ENCODE measurements around the gene MAP3K20.
A peak's percentile ranks its signal among the peaks of the same experiment; 100 is the strongest.
"Not testable (repeated sequence)": the region's sequence is repeated elsewhere in the genome, so short reads cannot be mapped to it uniquely, and the experiment has no call there.

The MAP3K20 gene

GRCh38 chr2:173207124-173207523 is 131.5 kb downstream of the MAP3K20 start:
- DNase-seq, result not testable (repeated sequence)

- peak; percentile 60 for DNase-seq
Observed at GRCh38 chr2:173210270-173211196, 134.9 kb downstream of the MAP3K20 start.

- no peak for DNase-seq
Observed at GRCh38 chr2:173213181-173213580, 137.5 kb downstream of the MAP3K20 start.

- no peak for DNase-seq
Observed at GRCh38 chr2:173214213-173214612, 138.6 kb downstream of the MAP3K20 start.

GRCh38 chr2:173215316-173215715 is 139.7 kb downstream of the MAP3K20 start:
- no peak for DNase-seq

- DNase-seq, result no peak
Observed at GRCh38 chr2:173216051-173216450, 140.4 kb downstream of the MAP3K20 start.

- no peak for DNase-seq
Observed at GRCh38 chr2:173216668-173217067, 141.0 kb downstream of the MAP3K20 start.

- no peak for DNase-seq
Observed at GRCh38 chr2:173217116-173217840, 141.6 kb downstream of the MAP3K20 start.

- no peak for DNase-seq
Observed at GRCh38 chr2:173218326-173219056, 142.8 kb downstream of the MAP3K20 start.

- no peak for DNase-seq
Observed at GRCh38 chr2:173221132-173221695, 145.6 kb downstream of the MAP3K20 start.

GRCh38 chr2:173221937-173222594 is 146.4 kb downstream of the MAP3K20 start:
- no peak for DNase-seq

- no peak for DNase-seq
Observed at GRCh38 chr2:173223871-173224270, 148.2 kb downstream of the MAP3K20 start.

- no peak for DNase-seq
Observed at GRCh38 chr2:173226899-173227698, 151.5 kb downstream of the MAP3K20 start.

GRCh38 chr2:173229086-173229485 is 153.4 kb downstream of the MAP3K20 start:
- DNase-seq, result no peak

GRCh38 chr2:173230181-173230580 is 154.5 kb downstream of the MAP3K20 start:
- no peak for DNase-seq

GRCh38 chr2:173231042-173231441 is 155.4 kb downstream of the MAP3K20 start:
- no peak for DNase-seq

- no peak for DNase-seq
Observed at GRCh38 chr2:173231465-173231864, 155.8 kb downstream of the MAP3K20 start.

- no peak for DNase-seq
Observed at GRCh38 chr2:173232956-173233744, 157.5 kb downstream of the MAP3K20 start.

GRCh38 chr2:173235947-173236803 is 160.5 kb downstream of the MAP3K20 start:
- DNase-seq, result no peak

GRCh38 chr2:173238385-173238784 is 162.7 kb downstream of the MAP3K20 start:
- no peak for DNase-seq

Measured in activated CD8-positive, alpha-beta memory T cell treated with anti-CD3 and anti-CD28 coated beads, Interleukin-2, amount 50 U/mL, for 48 hours (primary cell).